ENCODE data around the gene NKD1. TPM values are rescaled to one million over a fixed set of nuclear protein-coding genes. Genes with fewer than 3 reads are reported as not detected.

NKD1 gene
- total RNA-seq, 6 donors from 2014 or later: 9.9 to 59.7 (median 21.4) TPM

DNA sequence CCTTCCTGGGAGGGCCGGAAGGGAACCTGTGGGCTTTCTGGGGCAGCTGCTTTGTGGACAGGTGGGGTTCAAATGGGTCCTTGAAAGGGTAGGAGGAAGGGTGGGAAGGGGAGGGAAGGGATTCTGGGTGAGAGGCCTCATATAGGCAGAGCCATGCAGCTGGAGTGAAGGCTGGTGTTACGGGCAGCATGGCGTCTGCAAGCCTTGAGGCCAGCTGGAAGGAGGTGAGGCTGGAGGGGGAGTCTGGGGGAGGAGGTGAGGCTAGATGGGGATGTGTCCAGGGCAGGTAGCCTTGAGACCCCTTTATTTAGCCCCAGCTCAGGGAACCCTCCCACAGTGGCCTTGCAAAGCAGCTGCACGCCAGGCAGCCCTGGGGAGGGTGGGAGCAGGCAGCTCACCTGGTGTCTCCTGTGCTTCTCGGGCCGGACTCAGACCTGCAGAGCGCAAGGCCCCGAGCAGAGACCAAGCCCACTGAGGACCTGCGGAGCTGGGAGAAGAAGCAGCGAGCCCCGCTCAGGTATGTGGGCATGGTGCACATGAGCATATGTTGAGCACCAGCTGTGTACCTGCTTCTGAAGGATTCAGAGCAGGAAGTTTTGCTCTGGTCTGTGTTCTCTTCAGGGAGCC lies 82.3 kb downstream of the NKD1 start:
- no peak overlapping the region for H3K27ac ChIP-seq
- WGBS, 2 donors: 89 to 98% methylated on average over 11 of the region's 11 CpGs
- H3K27me3 ChIP-seq: no peaks in the 10 kb centered on the region
- DNase-seq: no peak
- no peaks in the 10 kb centered on the region for H3K9me3 ChIP-seq
- H3K4me1 ChIP-seq: peaks cover 9 to 14% (median 10%) of the 10 kb centered on the region in 4 donors
- ATAC-seq (ENCODE audit: low FRiP score in 2 of 2): no peak
- no peak overlapping the region for H3K4me3 ChIP-seq
- no peak for TF ChIP-seq POLR2AphosphoS5 (IDR thresholded peaks at IDR 0.05)
- no peak for TF ChIP-seq POLR2A (IDR thresholded peaks at IDR 0.05)
- TF ChIP-seq, protein P1, sequence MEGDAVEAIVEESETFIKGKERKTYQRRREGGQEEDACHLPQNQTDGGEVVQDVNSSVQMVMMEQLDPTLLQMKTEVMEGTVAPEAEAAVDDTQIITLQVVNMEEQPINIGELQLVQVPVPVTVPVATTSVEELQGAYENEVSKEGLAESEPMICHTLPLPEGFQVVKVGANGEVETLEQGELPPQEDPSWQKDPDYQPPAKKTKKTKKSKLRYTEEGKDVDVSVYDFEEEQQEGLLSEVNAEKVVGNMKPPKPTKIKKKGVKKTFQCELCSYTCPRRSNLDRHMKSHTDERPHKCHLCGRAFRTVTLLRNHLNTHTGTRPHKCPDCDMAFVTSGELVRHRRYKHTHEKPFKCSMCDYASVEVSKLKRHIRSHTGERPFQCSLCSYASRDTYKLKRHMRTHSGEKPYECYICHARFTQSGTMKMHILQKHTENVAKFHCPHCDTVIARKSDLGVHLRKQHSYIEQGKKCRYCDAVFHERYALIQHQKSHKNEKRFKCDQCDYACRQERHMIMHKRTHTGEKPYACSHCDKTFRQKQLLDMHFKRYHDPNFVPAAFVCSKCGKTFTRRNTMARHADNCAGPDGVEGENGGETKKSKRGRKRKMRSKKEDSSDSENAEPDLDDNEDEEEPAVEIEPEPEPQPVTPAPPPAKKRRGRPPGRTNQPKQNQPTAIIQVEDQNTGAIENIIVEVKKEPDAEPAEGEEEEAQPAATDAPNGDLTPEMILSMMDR (IDR thresholded peaks at IDR 0.05): no peak
- no peak for TF ChIP-seq EP300 (IDR thresholded peaks at IDR 0.05)
- H3K36me3 ChIP-seq: peaks cover 0 to 11% (median 5%) of the 10 kb centered on the region in 4 donors

DNA sequence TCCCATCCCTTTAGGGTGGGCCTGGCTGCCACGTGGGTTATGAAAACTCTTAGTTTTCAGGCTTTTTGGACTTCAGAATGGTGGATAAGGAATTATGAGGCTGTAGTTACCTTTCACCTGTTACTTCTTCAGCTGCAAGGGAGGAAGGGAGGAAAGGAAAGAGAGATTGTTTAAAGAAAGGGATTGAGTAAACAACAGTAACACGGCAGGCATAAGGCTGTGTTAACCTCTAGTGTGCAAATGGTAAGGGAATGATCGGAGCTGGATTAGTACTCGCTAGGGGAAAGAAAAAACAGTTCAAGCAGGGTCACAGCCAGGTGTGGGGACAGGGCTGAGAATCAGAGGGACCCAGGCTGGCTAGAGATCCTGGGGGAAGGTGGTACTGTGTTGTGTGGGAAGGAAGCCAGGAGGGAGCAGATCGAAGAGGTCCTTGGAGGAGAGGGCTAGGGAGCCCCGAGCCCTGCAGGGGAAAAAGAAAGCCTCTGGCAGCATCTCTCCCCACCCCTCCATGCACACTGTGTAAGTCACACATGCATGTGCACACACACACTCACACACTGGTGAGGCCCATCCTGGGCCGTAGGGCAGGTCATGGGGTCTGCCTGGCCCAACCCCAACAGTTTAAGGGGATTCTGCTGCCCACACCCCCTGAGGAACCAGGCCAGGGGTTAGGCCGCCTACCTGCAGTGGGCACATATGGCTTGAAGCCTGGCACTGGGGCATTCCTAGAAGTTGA lies 83.2 kb downstream of the NKD1 start:
- ATAC-seq (ENCODE audit: low FRiP score in 2 of 2) (peak in 1 of 2 donors; percentile 17), DNase-seq (no peak)
- Histone ChIP-seq H3K27ac (no peak overlapping the region), H3K27me3 (no peaks in the 10 kb centered on the region), H3K4me1 (peaks cover 8 to 11% (median 10%) of the 10 kb centered on the region in 4 donors), H3K9me3 (no peaks in the 10 kb centered on the region), H3K36me3 (peaks cover 0 to 7% (median 3%) of the 10 kb centered on the region in 4 donors), H3K4me3 (no peak overlapping the region)
- 70 to 71% methylated on average over 8 of the region's 8 CpGs for WGBS, 2 donors
- no peak for TF ChIP-seq POLR2AphosphoS5 (IDR thresholded peaks at IDR 0.05)

DNA sequence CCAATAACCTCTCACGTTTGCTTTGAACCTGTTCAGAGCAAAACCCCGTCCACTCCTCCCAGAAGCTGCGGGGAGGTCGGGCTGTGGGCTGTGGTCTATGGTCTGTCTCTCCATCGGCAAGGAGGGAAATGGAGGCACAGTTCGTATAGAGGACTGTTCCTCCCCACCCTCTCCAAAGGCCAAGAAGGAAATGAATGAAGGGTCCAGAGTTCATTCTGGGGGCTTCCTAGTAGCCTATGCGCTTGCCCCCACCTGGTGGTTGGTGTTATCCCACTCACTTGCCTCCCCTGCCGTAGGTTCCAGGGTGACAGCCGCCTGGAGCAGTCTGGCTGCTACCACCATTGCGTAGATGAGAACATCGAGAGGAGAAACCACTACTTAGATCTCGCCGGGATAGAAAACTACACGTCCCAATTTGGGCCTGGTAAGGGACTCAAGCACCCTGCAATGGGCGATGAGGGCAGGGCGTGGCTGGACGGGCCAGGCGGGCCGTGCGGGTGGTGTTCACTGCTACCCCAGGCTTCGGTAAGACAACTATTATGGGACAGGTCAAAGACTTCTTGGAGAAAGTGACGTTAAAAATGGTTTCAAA lies 83.9 kb downstream of the NKD1 start:
- 91 to 93% methylated on average over 19 to 22 of the region's 22 CpGs for WGBS, 2 donors
- Histone ChIP-seq H3K27me3 (no peaks in the 10 kb centered on the region), H3K9me3 (no peaks in the 10 kb centered on the region), H3K36me3 (peaks cover 0 to 7% (median 3%) of the 10 kb centered on the region in 4 donors), H3K4me1 (peaks cover 3 to 6% (median 5%) of the 10 kb centered on the region in 4 donors), H3K27ac (no peak overlapping the region), H3K4me3 (no peak overlapping the region)
- DNase-seq (no peak), ATAC-seq (ENCODE audit: low FRiP score in 2 of 2) (no peak)
- TF ChIP-seq POLR2A (IDR thresholded peaks at IDR 0.05) (no peak), POLR2AphosphoS5 (IDR thresholded peaks at IDR 0.05) (no peak), EP300 (IDR thresholded peaks at IDR 0.05) (no peak)
- TF ChIP-seq, protein P1 (IDR thresholded peaks at IDR 0.05): no peak

DNA sequence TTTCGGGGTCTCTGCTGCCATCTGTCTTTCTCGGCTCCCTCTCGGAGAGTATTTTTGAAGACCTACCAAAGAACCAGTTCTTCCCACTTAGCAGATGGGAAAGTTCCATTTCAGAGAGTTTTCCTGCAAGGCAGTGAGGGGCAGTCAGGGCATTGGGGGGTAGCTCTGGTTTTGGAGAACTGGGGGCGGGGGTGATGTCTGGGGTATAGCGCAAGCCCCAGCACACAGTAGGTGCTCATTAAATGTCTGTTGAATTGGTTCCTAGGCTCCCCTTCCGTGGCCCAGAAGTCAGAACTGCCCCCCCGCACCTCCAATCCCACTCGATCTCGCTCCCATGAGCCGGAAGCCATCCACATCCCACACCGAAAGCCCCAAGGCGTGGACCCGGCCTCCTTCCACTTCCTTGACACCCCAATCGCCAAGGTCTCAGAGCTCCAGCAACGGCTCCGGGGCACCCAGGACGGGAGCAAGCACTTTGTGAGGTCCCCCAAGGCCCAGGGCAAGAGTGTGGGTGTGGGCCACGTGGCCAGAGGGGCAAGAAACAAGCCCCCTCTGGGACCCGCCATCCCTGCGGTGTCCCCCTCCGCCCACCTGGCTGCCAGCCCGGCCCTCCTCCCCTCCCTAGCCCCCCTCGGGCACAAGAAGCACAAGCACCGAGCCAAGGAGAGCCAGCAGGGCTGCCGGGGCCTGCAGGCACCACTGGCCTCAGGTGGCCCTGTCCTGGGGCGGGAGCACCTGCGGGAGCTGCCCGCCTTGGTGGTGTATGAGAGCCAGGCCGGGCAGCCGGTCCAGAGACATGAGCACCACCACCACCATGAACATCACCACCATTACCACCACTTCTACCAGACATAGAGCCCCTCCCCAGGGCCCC lies 85.0 kb downstream of the NKD1 start:
- Histone ChIP-seq H3K4me1 (no peaks in the 10 kb centered on the region), H3K36me3 (peaks cover 0 to 7% (median 3%) of the 10 kb centered on the region in 4 donors), H3K27ac (no peak overlapping the region), H3K9me3 (no peaks in the 10 kb centered on the region), H3K27me3 (no peaks in the 10 kb centered on the region), H3K4me3 (no peak overlapping the region)
- no peak for ATAC-seq (ENCODE audit: low FRiP score in 2 of 2)
- WGBS, 2 donors: 92 to 97% methylated on average over 15 to 30 of the region's 30 CpGs
- TF ChIP-seq, protein P1 (IDR thresholded peaks at IDR 0.05): no peak
- TF ChIP-seq EP300 (IDR thresholded peaks at IDR 0.05): no peak
- TF ChIP-seq POLR2AphosphoS5 (IDR thresholded peaks at IDR 0.05): no peak
- DNase-seq: peak in 1 of 2 donors; percentile 70
